ENCODE measurements around the gene CADPS2.

The CADPS2 gene

GRCh38 chr7:122584676-122585251, 301.5 kb downstream of the CADPS2 start:
- DNase-seq: no peak

GRCh38 chr7:122578350-122578749, 307.9 kb downstream of the CADPS2 start:
- no peak for DNase-seq

GRCh38 chr7:122577449-122578003, 308.7 kb downstream of the CADPS2 start:
- no peak for DNase-seq

GRCh38 chr7:122572706-122573105, 313.6 kb downstream of the CADPS2 start:
- DNase-seq: no peak

GRCh38 chr7:122561326-122561725, 324.9 kb downstream of the CADPS2 start:
- DNase-seq: no peak

- no peak for DNase-seq
Measured at GRCh38 chr7:122556873-122557542, 329.3 kb downstream of the CADPS2 start.

GRCh38 chr7:122556219-122556618, 330.0 kb downstream of the CADPS2 start:
- DNase-seq: no peak

GRCh38 chr7:122553761-122554160, 332.5 kb downstream of the CADPS2 start:
- no peak for DNase-seq

GRCh38 chr7:122552769-122553168, 333.5 kb downstream of the CADPS2 start:
- no peak for DNase-seq

- no peak for DNase-seq
Measured at GRCh38 chr7:122550545-122550944, 335.7 kb downstream of the CADPS2 start.

- no peak for DNase-seq
Measured at GRCh38 chr7:122549578-122549977, 336.7 kb downstream of the CADPS2 start.

GRCh38 chr7:122546496-122546895, 339.8 kb downstream of the CADPS2 start:
- no peak for DNase-seq

GRCh38 chr7:122544463-122544862, 341.8 kb downstream of the CADPS2 start:
- DNase-seq: no peak

- DNase-seq: no peak
Measured at GRCh38 chr7:122543891-122544290, 342.4 kb downstream of the CADPS2 start.

- no peak for DNase-seq
Measured at GRCh38 chr7:122543166-122543565, 343.1 kb downstream of the CADPS2 start.

- no peak for DNase-seq
Measured at GRCh38 chr7:122535086-122535485, 351.2 kb downstream of the CADPS2 start.

GRCh38 chr7:122532406-122533269, 353.6 kb downstream of the CADPS2 start:
- DNase-seq: no peak

GRCh38 chr7:122528879-122529481, 357.3 kb downstream of the CADPS2 start:
- no peak for DNase-seq

GRCh38 chr7:122525355-122525754, 360.9 kb downstream of the CADPS2 start:
- DNase-seq: no peak

GRCh38 chr7:122521767-122522166, 364.5 kb downstream of the CADPS2 start:
- no peak for DNase-seq

GRCh38 chr7:122520971-122521555, 365.2 kb downstream of the CADPS2 start:
- DNase-seq: no peak

- no peak for DNase-seq
Measured at GRCh38 chr7:122518488-122518887, 367.8 kb downstream of the CADPS2 start.

- DNase-seq: no peak
Measured at GRCh38 chr7:122517576-122517975, 368.7 kb downstream of the CADPS2 start.

Measured in activated CD4-positive, alpha-beta T cell treated with anti-CD3 and anti-CD28 coated beads, Interleukin-2, amount 50 U/mL, for 4 hours (primary cell).